GM18520 (cell line): ENCODE results near the gene GDAP1L1.

Experiments
- ATAC-seq: cut with Tn5 transposase; IDR thresholded peaks from one replicate; pipeline ENCODE4 v1.9.1; 2021; ENCODE audit not compliant: unreplicated experiment

GDAP1L1 gene

GRCh38 chr20:44251284-44251683 lies 4.2 kb downstream of the GDAP1L1 start:
- no peak for ATAC-seq

GRCh38 chr20:44253528-44253927 lies 6.4 kb downstream of the GDAP1L1 start:
- ATAC-seq = no peak

- no peak for ATAC-seq
Observed at GRCh38 chr20:44254073-44254472, 7.0 kb downstream of the GDAP1L1 start.

- no peak for ATAC-seq
Observed at GRCh38 chr20:44255942-44256341, 8.8 kb downstream of the GDAP1L1 start.

- ATAC-seq = no peak
Observed at GRCh38 chr20:44256961-44257360, 9.9 kb downstream of the GDAP1L1 start.

- ATAC-seq = no peak
Observed at GRCh38 chr20:44258226-44258890, 11.2 kb downstream of the GDAP1L1 start.

- no peak for ATAC-seq
Observed at GRCh38 chr20:44264287-44264686, 17.2 kb downstream of the GDAP1L1 start.

GRCh38 chr20:44268802-44269201 lies 21.7 kb downstream of the GDAP1L1 start:
- no peak for ATAC-seq

GRCh38 chr20:44271915-44272663 lies 25.0 kb downstream of the GDAP1L1 start:
- ATAC-seq = no peak

- ATAC-seq = no peak
Observed at GRCh38 chr20:44273231-44274215, 26.4 kb downstream of the GDAP1L1 start.

GRCh38 chr20:44274303-44275017 lies 27.4 kb downstream of the GDAP1L1 start:
- ATAC-seq = no peak

- no peak for ATAC-seq
Observed at GRCh38 chr20:44279228-44279627, 32.1 kb downstream of the GDAP1L1 start.

GRCh38 chr20:44280387-44280786 lies 33.3 kb downstream of the GDAP1L1 start:
- no peak for ATAC-seq

GRCh38 chr20:44282192-44282591 lies 35.1 kb downstream of the GDAP1L1 start:
- ATAC-seq = no peak

- no peak for ATAC-seq
Observed at GRCh38 chr20:44284032-44284431, 36.9 kb downstream of the GDAP1L1 start.

- ATAC-seq = no peak
Observed at GRCh38 chr20:44287272-44288097, 40.4 kb downstream of the GDAP1L1 start.

GRCh38 chr20:44288252-44288651 lies 41.1 kb downstream of the GDAP1L1 start:
- ATAC-seq = no peak

- ATAC-seq = no peak
Observed at GRCh38 chr20:44291754-44292153, 44.6 kb downstream of the GDAP1L1 start.

GRCh38 chr20:44296011-44296410 lies 48.9 kb downstream of the GDAP1L1 start:
- no peak for ATAC-seq

- ATAC-seq = no peak
Observed at GRCh38 chr20:44297721-44298120, 50.6 kb downstream of the GDAP1L1 start.
